H1 (cell line): Measurements from ENCODE around the gene RXRA. TPM values are rescaled to one million over a fixed set of nuclear protein-coding genes. Genes with fewer than 3 reads are reported as not detected.

Source experiments
- CBX5 ChIP-seq: fragments of 300-800, 300-1000 bp; sonication (generic); IDR thresholded peaks from 2 replicates; pipeline ENCODE4 v1.7.1; 2016; ENCODE audit warnings: antibody characterized with exemption, low read length, low read depth
- CHD2 ChIP-seq: IDR thresholded peaks from 2 replicates; pipeline ENCODE4 v1.6.1; 2012; ENCODE audit warnings: low read length, improper control_type of control experiment
- CHD7 ChIP-seq: fragments of 300-600 bp; sonication (generic); IDR thresholded peaks from 2 replicates; pipeline ENCODE4 v1.7.1; 2012; ENCODE audit warnings: low read length, moderate library complexity, mild to moderate bottlenecking, inconsistent platforms; ENCODE audit not compliant: insufficient replicate concordance
- EP300 ChIP-seq, 2 experiments: IDR thresholded peaks; 1 replicate in 1 of 2; 2 replicates in 1 of 2; pipeline ENCODE4 v1.6.1; 2011 to 2012; ENCODE audit warnings: low read depth in 2 of 2, low read length in 2 of 2, mild to moderate bottlenecking in 2 of 2, borderline replicate concordance in 1 of 2, inconsistent platforms in 1 of 2, moderate library complexity in 1 of 2
- GTF2F1 ChIP-seq: IDR thresholded peaks from 2 replicates; pipeline ENCODE4 v1.6.1; 2012; ENCODE audit warnings: low read depth, low read length, improper control_type of control experiment, borderline replicate concordance
- POU5F1 ChIP-seq: IDR thresholded peaks from 2 replicates; pipeline ENCODE4 v1.6.1; 2011; ENCODE audit warnings: low read depth, mild to moderate bottlenecking, low read length, moderate library complexity
- RFX5 ChIP-seq: IDR thresholded peaks from 2 replicates; pipeline ENCODE4 v1.6.1; 2011; ENCODE audit warnings: low read depth, low read length, improper control_type of control experiment, borderline replicate concordance
- SIN3A ChIP-seq, 2 experiments: IDR thresholded peaks in 1 of 2; conservative IDR thresholded peaks in 1 of 2; 2 replicates each; pipeline ENCODE4 v1.6.1; 2011 to 2012; ENCODE audit warnings: low read length in 2 of 2, improper control_type of control experiment in 1 of 2, low read depth in 1 of 2, mild to moderate bottlenecking in 1 of 2
- SP2 ChIP-seq: IDR thresholded peaks from 2 replicates; pipeline ENCODE4 v1.6.1; 2012; ENCODE audit warnings: mild to moderate bottlenecking, low read length, inconsistent platforms
- TAF1 ChIP-seq: IDR thresholded peaks from 2 replicates; pipeline ENCODE4 v1.6.1; 2011; ENCODE audit warnings: mild to moderate bottlenecking, low read depth, low read length
- polyA plus RNA-seq, 7 experiments: library from polyadenylated mRNA; depleted of rRNA in 3 of 7; stranded (reverse) in 5 of 7; unstranded in 2 of 7; fragments of >200 nt in 5 of 7; fragments of 200-250 nt in 2 of 7; gene quantifications; 1 replicate in 5 of 7; 2 replicates in 1 of 7; 4 replicates in 1 of 7; pipeline versions ENCODE4 v1.2.1 to v1.2.3, GENCODE V29; 2011 to 2013; ENCODE audit warnings: missing spikeins in 2 of 7, mixed read lengths in 2 of 7
- total RNA-seq: library from RNA; stranded (reverse); fragmentation: NEBNext Ultra II Directional; extraction: Animal tissue kit (Norgen Biotek cat#: 25700); gene quantifications from 2 replicates; pipeline ENCODE4 v1.2.1, GENCODE V29; 2021

RXRA gene
- total and polyA plus RNA-seq, 2 of the 8 experiments (the other 6 are each of a cell fraction or from before 2014, with no cell fraction given): 9.8 to 29.4 TPM

GRCh38 chr9:134366223-134367031, 40.2 kb downstream of the RXRA start (continued):
- TF ChIP-seq CHD7 (no peak), POU5F1 (no peak), SIN3A (conservative IDR thresholded peaks at IDR 0.05 in 1 of 2, IDR thresholded peaks at IDR 0.05 in 1 of 2; ENCODE audit: low read depth in 1 of 2, low read length in 2 of 2) (no peak), CBX5 (no peak), TAF1 (no peak), EP300 (IDR thresholded peaks at IDR 0.05; ENCODE audit: borderline replicate concordance in 1 of 2, low read depth in 2 of 2, low read length in 2 of 2) (no peak), RFX5 (no peak), SP2 (no peak), CHD2 (no peak), GTF2F1 (no peak)
